ENCODE measurements around the gene COL5A1.

- TF ChIP-seq CTCF (conservative IDR thresholded peaks at IDR 0.05) (no peak), ZFX (IDR thresholded peaks at IDR 0.05) (no peak)
Observed at GRCh38 chr9:134682651-134683364, 41.2 kb downstream of the COL5A1 start.

All from C4-2B (cell line).